Right cardiac atrium (tissue), 5 donors: Measurements from ENCODE around the gene OGFOD2. TPM values are rescaled to one million over a fixed set of nuclear protein-coding genes. Genes with fewer than 3 reads are reported as not detected.

Experiments
- ATAC-seq, 2 donors: fragments of 200-7000 bp; cut with Tn5 transposase; one replicate each; pipeline versions ENCODE4 v1.8.0 to v1.9.1; 2020; ENCODE audit warnings: moderate library complexity in 2 of 2, mild to moderate bottlenecking in 1 of 2
- DNase-seq, 3 donors: peaks; one replicate each; pipeline ENCODE4 v3.0.0-alpha.2; 2020
- H3K27ac ChIP-seq: one replicate; pipeline ENCODE4 v1.5.1; 2013; ENCODE audit warnings: mild to moderate bottlenecking, low read length, control low read depth, moderate library complexity
- H3K27me3 ChIP-seq: one replicate; pipeline ENCODE4 v1.6.1; 2013; ENCODE audit not compliant: control insufficient read depth, insufficient read depth
- H3K4me1 ChIP-seq: one replicate; pipeline ENCODE4 v1.6.1; 2013; ENCODE audit warnings: low read length; ENCODE audit not compliant: control insufficient read depth, insufficient read depth
- H3K4me3 ChIP-seq: one replicate; pipeline ENCODE4 v1.5.1; 2013; ENCODE audit warnings: low read length, control low read depth
- H3K9me3 ChIP-seq: one replicate; pipeline ENCODE4 v1.6.1; 2013; ENCODE audit warnings: low read length; ENCODE audit not compliant: control insufficient read depth
- WGBS: extraction: QIAGEN DNeasy Blood & Tissue Kit; methylation state at CpG from one replicate; pipeline ENCODE4 v1.1.7; 2013; 5-methylcytosine and 5-hydroxymethylcytosine counted together
- intact Hi-C, 4 donors: fragments of 100-400 bp; cut with DNase I; formaldehyde crosslinking; loops; one replicate each; pipeline versions ENCODE4 v1.11.0 to v1.14.0; 2022 to 2023
- polyA plus RNA-seq: library from polyadenylated mRNA; stranded (reverse); fragments of 200-250 nt; gene quantifications from one replicate; pipeline ENCODE4 v1.2.3, GENCODE V29; 2013
- total RNA-seq, 4 donors: library from RNA; stranded (reverse); fragmentation: NEBNext Ultra II Directional; extraction: Animal tissue kit (Norgen Biotek cat#: 25700); gene quantifications; one replicate each; pipeline ENCODE4 v1.2.1, GENCODE V29; 2021
- donor health status: healthy with polysubstance abuse.
- donor health status: DM: no; HTN: yes; CAD: no.
- donor health status: DM: no; HTN: no; CAD: no.
- donor health status: DM: no; HTN: yes; CAD: no; lungs with severe emphysema.
- donor health status: DM: yes; HTN: yes; CAD: no.

OGFOD2 gene
- total and polyA plus RNA-seq, 5 donors, result 9.6 to 17.8 (median 14.6) TPM

DNA sequence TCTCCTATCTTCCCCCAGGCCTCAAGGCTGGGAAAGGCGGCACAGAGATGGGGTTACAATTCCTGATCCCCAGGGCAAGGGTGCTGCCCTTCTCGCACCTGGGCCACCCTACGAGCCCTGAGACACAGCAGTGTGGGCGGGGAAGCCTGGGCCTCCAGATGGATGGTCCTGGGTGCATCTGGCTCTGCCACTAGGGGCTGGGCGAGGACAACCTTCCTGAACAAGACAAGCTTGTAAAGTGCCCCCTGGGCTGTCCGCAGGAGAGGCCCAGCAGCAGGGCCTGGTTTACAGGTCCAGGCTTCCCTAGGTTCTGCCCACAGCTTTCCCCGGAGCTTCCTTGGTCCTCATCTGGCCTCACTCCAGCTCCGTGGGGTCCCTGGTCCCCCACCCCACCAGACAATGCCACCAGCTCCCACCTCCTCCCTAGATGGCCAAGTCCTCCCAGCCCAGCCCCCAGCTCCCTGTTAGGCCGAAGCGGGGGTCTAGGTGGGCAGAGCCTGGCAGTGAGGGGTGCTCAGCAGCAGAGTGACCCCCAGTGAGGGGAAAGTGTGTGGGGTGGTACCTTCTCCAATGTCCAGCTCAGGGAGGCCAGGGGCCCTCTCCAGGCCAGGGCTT, 14.3 kb downstream of the OGFOD2 start:
- no peaks in the 10 kb centered on the region for H3K27me3 ChIP-seq
- no peak overlapping the region for H3K27ac ChIP-seq
- DNase-seq (peak in 2 of 3 donors; percentile 5 to 42), ATAC-seq (no peak)
- WGBS, result 90% methylated on average over 10 of the region's 10 CpGs
- H3K9me3 ChIP-seq, result no peaks in the 10 kb centered on the region
- no peak overlapping the region for H3K4me3 ChIP-seq
- intact Hi-C loops, result loop anchor here in 1 of 4 donors (10.0 kb wide), 1 partner anchor 245 kb away; the partner anchor contains the start of genes MPHOSPH9 and MTRFR
- no peaks in the 10 kb centered on the region for H3K4me1 ChIP-seq

DNA sequence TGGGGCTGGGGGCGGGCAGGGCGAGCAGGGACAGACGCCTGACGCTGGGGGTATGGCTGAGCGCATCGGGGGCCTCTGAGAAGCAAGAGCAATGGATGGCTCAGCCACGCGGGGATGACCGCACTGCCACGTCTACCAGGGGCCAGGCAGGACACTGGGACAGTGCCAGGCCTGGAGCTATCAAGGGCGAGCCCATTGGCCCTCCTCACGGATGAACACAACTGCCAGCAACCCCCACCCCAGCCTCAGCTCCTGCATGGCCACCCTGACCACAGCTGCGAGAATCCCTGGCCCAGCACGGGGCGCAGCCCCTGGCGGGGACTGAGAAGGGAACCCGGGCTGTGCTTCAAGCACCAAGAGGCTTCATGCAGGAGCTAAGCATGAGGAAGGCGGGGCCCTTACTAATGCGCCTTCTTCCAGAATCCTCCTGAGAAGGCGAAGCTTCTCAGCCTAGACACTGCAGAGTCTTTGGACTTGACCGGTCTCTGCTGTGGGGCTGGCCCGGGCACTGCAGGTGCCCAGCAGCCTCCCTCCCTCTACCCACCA, 14.9 kb downstream of the OGFOD2 start:
- intact Hi-C loops, result loop anchor here in 1 of 4 donors (10.0 kb wide), 1 partner anchor 245 kb away; the partner anchor contains the start of genes MPHOSPH9 and MTRFR
- no peak overlapping the region for H3K27ac ChIP-seq
- H3K4me3 ChIP-seq, result no peak overlapping the region
- ATAC-seq (no peak), DNase-seq (peak in 2 of 3 donors; percentile 45 to 47)
- WGBS, result 91% methylated on average over 22 of the region's 22 CpGs
- H3K9me3 ChIP-seq, result no peaks in the 10 kb centered on the region
- no peaks in the 10 kb centered on the region for H3K4me1 ChIP-seq
- H3K27me3 ChIP-seq, result no peaks in the 10 kb centered on the region

DNA sequence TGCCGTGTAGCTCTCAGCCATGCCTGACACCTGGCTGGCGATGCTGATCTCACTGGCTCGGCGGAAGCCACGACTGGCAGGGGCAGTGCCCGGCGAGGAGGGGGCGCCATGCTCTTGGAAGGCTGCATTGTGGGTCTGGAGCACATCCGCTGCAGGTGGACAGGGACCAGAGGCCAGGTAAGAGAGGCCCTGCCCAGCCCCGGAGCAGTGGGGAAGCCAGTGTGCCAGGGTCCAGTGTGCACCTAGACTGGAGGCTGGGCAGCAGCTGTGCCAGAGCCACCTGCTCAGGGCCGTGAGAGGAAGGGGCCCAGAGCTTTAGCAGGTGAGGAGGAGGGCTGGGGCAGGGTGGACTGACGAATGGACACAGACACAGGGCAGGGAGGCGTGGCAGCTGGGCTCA, 15.5 kb downstream of the OGFOD2 start:
- intact Hi-C loops, result no loop called here
- DNase-seq, result peak in 2 of 3 donors; percentile 38 to 48
- no peak overlapping the region for H3K27ac ChIP-seq
- H3K4me1 ChIP-seq, result no peaks in the 10 kb centered on the region
- no peaks in the 10 kb centered on the region for H3K27me3 ChIP-seq
- H3K9me3 ChIP-seq, result no peaks in the 10 kb centered on the region
- H3K4me3 ChIP-seq, result no peak overlapping the region
- ATAC-seq, result no peak
- WGBS, result 89% methylated on average over 13 of the region's 13 CpGs

DNA sequence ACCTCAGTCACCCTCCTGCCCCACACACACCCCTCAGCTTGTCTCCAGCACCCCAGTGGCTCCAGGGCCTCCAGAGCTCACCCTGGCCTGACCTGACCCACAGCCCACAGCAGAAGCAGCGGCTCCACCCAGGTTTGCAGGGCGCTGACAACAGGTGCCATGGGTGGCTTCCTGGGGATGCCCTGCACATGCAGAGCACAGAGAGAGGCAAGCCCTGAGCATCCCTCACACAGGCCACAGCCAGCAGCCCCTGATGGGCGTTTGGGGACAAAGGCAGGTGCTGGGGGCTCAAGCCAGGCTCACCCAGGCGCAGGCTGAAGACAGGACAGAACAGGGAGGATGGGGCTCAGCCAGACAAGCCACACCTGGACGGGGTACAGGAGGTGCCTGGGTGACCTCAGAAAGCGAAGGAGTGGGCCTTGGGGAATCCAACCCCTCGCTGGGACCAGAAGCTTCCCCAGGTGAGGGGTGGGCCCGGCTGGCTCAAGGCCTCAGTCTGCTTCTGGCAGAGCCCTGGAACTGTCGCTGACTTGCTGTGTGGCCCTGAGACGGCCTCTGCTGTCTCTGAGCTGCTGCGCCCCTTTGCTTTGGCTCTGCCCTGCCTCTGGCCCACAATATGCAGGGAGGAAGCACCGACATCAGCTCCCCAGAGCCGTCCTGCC, 16.0 kb downstream of the OGFOD2 start:
- Histone ChIP-seq H3K27ac (no peak overlapping the region), H3K27me3 (no peaks in the 10 kb centered on the region), H3K4me1 (peaks cover 2% of the 10 kb centered on the region), H3K9me3 (no peaks in the 10 kb centered on the region), H3K4me3 (no peak overlapping the region)
- intact Hi-C loops, result no loop called here
- WGBS, result 94% methylated on average over 13 of the region's 13 CpGs
- DNase-seq (peak in 2 of 3 donors; percentile 29 to 48), ATAC-seq (no peak)

DNA sequence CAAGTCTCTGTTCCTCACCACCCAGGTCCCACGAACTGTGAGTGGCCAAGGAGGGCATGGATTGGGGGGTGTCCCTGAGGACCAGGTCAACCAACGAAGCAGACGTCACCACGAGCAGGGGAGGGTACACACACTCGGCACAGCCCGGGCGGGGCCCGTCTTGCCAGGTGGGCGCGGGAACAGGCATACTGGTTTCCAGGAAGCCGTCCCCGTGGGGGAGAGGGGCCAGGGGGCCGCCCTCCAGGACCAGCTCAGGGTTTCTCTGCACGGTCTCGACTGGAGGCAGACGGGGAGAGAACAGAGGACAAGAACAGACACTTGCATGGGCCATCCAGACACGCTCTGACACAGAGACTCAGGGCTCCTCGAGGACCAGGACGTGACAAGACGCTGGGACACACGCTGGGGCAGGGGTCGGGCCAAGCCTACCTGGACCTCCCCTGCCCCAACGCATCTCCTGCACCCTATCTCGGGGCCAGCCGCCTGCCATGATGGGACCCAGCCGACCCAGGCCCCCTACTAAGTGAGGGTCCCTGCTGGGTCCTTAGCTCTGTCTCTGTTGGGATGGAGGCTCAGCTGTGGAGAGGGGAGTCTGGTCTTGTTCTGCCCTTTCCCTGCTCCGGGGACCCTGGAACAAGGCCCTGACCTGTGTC, 16.7 kb downstream of the OGFOD2 start:
- peaks cover 2% of the 10 kb centered on the region for H3K4me1 ChIP-seq
- no peak for ATAC-seq
- no peak overlapping the region for H3K4me3 ChIP-seq
- H3K27me3 ChIP-seq, result no peaks in the 10 kb centered on the region
- H3K27ac ChIP-seq, result no peak overlapping the region
- no peaks in the 10 kb centered on the region for H3K9me3 ChIP-seq
- WGBS, result 82% methylated on average over 27 of the region's 27 CpGs
- intact Hi-C loops, result no loop called here
- DNase-seq, result peak in 2 of 3 donors; percentile 56 to 64

DNA sequence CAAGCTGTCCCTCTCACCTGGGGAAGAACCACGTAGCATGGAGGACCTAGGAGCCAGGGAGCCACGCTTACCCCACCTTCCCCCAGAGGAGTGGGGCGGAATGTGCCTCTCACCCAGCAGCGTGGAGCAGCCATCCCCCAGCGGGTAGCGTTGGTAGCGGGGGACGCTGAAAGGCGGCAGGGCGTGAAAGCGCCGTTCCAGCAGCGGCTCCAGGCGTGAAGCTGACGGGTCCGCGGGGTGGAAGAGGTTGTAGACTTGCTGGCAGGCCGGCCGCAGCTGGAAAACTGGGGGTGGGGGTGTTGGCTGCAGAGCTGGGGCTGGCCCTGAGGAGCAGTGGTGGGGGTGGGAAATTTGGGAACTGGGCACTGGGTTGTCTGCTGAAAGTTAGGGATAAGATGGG, 17.3 kb downstream of the OGFOD2 start:
- no peak overlapping the region for H3K4me3 ChIP-seq
- no peak overlapping the region for H3K27ac ChIP-seq
- H3K9me3 ChIP-seq, result no peaks in the 10 kb centered on the region
- WGBS, result 70% methylated on average over 19 of the region's 19 CpGs
- no peaks in the 10 kb centered on the region for H3K27me3 ChIP-seq
- intact Hi-C loops, result no loop called here
- ATAC-seq, result no peak
- peak in 2 of 3 donors; percentile 37 to 55 for DNase-seq
- H3K4me1 ChIP-seq, result peaks cover 2% of the 10 kb centered on the region

DNA sequence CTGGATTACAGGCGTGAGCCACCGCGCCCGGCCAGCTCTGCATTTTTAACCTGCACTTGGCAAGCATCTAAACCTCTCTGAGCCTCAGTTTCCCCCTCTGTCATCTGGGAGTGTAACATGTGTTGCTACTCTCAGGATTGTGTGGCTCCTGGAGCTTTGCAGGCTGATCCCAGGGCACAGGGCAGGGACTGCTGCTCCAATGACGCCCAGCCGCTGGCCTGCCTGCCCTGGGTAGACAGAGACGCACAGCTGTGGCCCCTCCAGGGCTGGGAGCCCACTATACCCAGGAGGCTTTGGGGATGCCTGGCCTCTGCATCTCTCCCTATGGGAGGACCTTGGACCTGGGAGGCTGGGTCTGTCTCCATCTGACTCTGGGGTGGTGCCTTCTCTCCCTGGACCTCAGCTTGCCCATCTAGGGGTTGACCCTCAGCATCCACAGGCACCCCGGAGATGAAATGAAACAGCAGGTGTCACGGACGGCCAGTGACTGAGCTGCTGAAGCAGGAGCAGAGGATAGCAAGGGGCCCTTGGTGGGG, 19.2 kb downstream of the OGFOD2 start:
- ATAC-seq (no peak), DNase-seq (peak in 2 of 3 donors; percentile 27 to 32)
- no peak overlapping the region for H3K27ac ChIP-seq
- H3K4me1 ChIP-seq, result peaks cover 2% of the 10 kb centered on the region
- H3K27me3 ChIP-seq, result no peaks in the 10 kb centered on the region
- no peaks in the 10 kb centered on the region for H3K9me3 ChIP-seq
- 94% methylated on average over 10 of the region's 10 CpGs for WGBS
- H3K4me3 ChIP-seq, result no peak overlapping the region
- intact Hi-C loops, result no loop called here

DNA sequence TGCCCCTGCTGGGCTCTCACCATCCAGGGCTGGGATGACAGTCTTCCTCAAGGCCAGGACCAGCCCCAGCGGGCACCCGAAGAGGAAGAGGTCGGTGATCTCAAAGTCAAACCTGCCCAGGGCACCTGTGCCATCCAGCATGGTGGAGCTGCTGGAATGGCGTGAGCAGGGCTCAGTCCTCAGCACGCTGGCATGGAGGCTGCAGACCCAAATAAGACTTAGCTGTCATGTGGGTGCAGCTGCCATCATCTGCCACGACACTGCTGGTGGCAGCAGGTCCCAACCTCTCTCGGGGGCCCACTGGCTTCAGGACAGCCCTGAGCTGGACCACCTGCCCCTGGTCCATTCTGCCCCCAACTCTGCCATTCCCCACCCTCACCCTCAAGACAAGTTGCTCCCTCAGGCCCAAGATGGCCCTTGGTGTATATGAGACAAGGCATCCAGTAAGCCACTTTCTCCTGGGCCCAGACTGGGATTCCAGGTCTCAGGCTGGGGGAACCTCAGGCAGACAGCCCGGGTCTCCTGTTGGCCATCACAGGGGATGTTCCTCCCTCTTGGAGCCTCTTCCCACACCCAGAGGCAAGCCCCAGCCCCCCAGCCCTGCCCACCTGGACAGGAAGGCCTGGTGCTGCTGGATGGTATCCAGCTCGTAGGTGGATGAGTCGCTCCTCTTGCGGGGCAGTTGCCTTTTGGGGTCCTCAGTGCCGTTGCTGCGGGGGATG, 19.9 kb downstream of the OGFOD2 start:
- intact Hi-C loops, result no loop called here
- peak in 2 of 3 donors; percentile 7 to 43 for DNase-seq
- no peak overlapping the region for H3K27ac ChIP-seq

DNA sequence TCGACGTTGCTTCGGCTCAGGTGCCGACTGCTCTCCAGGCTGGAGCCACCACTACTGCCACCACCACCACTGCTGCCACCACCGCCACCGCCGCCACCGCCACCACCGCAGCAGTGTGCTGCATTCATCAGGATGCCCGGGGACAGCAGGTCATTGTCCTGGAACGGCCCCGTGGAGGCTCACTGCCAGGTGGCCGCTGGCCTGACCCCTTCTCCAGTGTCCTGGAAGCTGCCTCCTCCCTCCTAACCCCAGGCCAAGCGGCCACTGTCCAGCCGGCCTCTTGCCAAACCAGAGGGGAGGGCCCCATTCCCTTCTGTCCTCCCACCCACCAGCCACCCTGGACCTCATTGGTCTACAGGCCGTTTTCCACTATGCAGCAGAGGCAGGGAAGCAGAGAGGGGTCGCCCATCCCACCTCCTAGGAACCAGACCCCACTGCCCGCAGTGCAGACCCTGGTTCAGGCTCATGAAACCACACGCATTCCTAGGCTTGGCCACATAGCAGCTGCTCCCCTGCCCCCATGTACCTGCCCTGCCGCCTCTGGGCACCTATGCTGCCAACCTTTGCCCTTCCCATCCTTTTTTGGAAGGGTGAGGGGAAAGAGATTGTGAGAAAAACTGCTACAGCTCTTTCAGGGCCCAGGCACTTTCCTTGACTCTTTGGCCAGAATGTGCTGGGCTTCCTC, 20.6 kb downstream of the OGFOD2 start:
- intact Hi-C loops, result no loop called here
- Histone ChIP-seq H3K27ac (no peak overlapping the region), H3K4me1 (peaks cover 2% of the 10 kb centered on the region), H3K4me3 (no peak overlapping the region), H3K9me3 (no peaks in the 10 kb centered on the region), H3K27me3 (no peaks in the 10 kb centered on the region)
- WGBS, result 67% methylated on average over 20 of the region's 20 CpGs
- DNase-seq (peak; percentile 66 to 90 (median 90)), ATAC-seq (peak; percentile 36 to 63)

More for the DNA sequence above, 19.9 kb downstream of the OGFOD2 start:
- no peaks in the 10 kb centered on the region for H3K9me3 ChIP-seq
- no peak for ATAC-seq
- peaks cover 2% of the 10 kb centered on the region for H3K4me1 ChIP-seq
- no peak overlapping the region for H3K4me3 ChIP-seq
- 87% methylated on average over 13 of the region's 13 CpGs for WGBS
- no peaks in the 10 kb centered on the region for H3K27me3 ChIP-seq

DNA sequence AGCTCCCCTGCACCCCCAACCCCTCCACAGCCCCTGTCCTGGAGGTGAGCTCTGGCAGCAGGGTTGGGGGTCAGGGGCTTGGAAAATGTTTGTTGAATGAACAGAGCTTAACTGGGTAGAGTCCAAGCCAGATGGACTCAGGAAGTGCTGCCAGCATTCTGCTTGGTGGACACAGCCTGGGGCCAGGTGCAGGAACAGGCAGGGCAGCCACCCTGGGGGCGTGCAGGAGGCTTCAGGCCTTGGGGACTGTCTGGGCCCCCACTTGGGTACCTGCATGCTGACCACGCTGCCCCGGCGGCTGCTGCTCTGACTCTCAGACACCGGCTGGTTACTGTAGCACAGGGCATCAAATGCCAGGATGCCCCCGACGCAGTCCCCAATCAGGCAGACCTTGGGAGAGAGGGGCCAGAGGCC, 21.2 kb downstream of the OGFOD2 start:
- intact Hi-C loops, result no loop called here
- H3K4me1 ChIP-seq, result peaks cover 2% of the 10 kb centered on the region
- H3K27ac ChIP-seq, result no peak overlapping the region
- no peaks in the 10 kb centered on the region for H3K9me3 ChIP-seq
- ATAC-seq (no peak), DNase-seq (peak in 2 of 3 donors; percentile 44 to 55)
- no peak overlapping the region for H3K4me3 ChIP-seq
- H3K27me3 ChIP-seq, result no peaks in the 10 kb centered on the region
- 95% methylated on average over 7 of the region's 7 CpGs for WGBS
